Prostate gland (tissue), 2 donors: ENCODE results near the gene INSIG2. TPM values are rescaled to one million over a fixed set of nuclear protein-coding genes. Genes with fewer than 3 reads are reported as not detected.

ENCODE experiments used
- DNase-seq: peaks from one replicate; pipeline ENCODE4 v3.0.0-alpha.2; 2019; ENCODE audit warnings: low spot score
- H3K27ac ChIP-seq, 2 donors: fragments of 200-600 bp; sonication (generic); 2 replicates each; pipeline ENCODE4 v1.5.1; 2017 to 2019
- H3K27me3 ChIP-seq: fragments of 200-600 bp; sonication (generic); replicated peaks from 2 replicates; pipeline ENCODE4 v1.5.1; 2019; ENCODE audit not compliant: insufficient read depth
- H3K36me3 ChIP-seq, 2 donors: fragments of 200-600 bp; sonication (generic); 1 replicate in 1 of 2; 2 replicates in 1 of 2; pipeline versions ENCODE4 v1.5.1 to v1.8.1; 2017 to 2019
- H3K4me1 ChIP-seq: fragments of 200-600 bp; sonication (generic); replicated peaks from 2 replicates; pipeline ENCODE4 v1.5.1; 2019
- H3K4me3 ChIP-seq, 2 donors: fragments of 200-600 bp; sonication (generic); 2 replicates each; pipeline ENCODE4 v1.5.1; 2017 to 2019
- H3K9me3 ChIP-seq: fragments of 200-600 bp; sonication (generic); 2 replicates; pipeline ENCODE4 v1.5.1; 2017
- POLR2A ChIP-seq: fragments of 450-650 bp; IDR thresholded peaks from one replicate; pipeline ENCODE4 v1.6.1; 2016; ENCODE audit warnings: antibody characterized with exemption, mild to moderate bottlenecking
- POLR2AphosphoS5 ChIP-seq: sonication (generic); formaldehyde crosslinking; IDR thresholded peaks from one replicate; pipeline ENCODE4 v1.6.1; 2017; ENCODE audit warnings: antibody characterized with exemption
- WGBS: methylation state at CpG from one replicate; pipeline ENCODE4 v1.1.5; 2018; 5-methylcytosine and 5-hydroxymethylcytosine counted together
- intact Hi-C: fragments of 100-400 bp; cut with DNase I; formaldehyde crosslinking; loops from one replicate; pipeline ENCODE4 v1.14.2; 2022
- total RNA-seq, 2 donors: library from RNA; depleted of rRNA; stranded (reverse); fragments of >200 nt; gene quantifications; one replicate each; pipeline ENCODE4 v1.1.0, GENCODE V29; 2016
- TF ChIP-seq, protein P1 (sequence below), 4 experiments: fragments of 200-600 bp in 2 of 4; fragments of 450-650 bp in 2 of 4; sonication (generic) in 2 of 4; IDR thresholded peaks; 1 replicate in 3 of 4; 2 replicates in 1 of 4; pipeline ENCODE4 v1.5.1; 2016 to 2019; ENCODE audit warnings: antibody characterized with exemption in 4 of 4, mild to moderate bottlenecking in 2 of 4, moderate library complexity in 2 of 4

INSIG2 gene
- total RNA-seq, 2 donors from 2014 or later, result 12.6 to 15.7 TPM

DNA sequence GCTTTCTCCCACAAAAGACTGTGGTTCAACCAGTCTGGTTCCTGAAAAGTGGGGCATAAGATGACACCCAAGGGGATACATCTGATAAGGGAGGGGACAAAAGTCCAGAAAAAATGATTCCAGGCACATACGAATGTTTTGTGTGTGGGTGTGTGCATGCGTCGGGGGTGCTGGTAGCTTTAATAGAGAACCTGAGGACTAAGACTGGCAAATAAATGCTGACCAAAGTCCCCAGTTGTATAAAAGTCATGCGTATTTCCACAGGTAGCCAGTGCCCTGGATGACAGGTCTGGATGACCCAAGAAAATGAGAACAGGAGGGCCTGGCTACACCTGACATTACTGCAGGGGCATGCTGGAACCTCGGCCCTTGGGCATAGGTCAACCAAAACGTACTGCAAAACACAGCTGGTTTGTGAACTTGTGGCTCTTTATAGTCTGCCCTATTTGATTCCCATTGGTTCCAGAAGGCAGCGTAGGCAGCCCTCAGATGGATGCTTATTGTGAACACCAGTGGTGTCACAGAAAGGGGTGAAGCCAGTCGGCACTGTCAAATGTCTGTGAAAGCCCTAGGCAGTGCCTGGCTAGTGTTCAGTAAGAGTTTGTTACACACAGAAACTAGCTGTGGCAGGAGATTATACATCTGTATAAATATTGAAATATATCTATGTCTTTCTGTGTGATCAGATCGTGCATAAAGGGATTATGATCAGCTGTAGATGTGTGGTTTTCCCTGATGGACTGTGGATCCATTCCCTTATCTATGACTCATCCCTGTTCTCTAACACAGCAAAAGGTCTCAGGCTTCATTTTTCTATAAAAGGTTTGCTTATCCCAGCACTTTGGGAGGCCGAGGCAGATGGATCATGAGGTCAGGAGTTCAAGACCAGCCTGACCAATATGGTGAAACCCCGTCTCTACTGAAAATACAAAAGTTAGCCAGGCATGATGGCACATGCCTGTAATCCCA is 58.3 kb downstream of the INSIG2 start:
- no peak for TF ChIP-seq POLR2AphosphoS5
- TF ChIP-seq, protein P1, sequence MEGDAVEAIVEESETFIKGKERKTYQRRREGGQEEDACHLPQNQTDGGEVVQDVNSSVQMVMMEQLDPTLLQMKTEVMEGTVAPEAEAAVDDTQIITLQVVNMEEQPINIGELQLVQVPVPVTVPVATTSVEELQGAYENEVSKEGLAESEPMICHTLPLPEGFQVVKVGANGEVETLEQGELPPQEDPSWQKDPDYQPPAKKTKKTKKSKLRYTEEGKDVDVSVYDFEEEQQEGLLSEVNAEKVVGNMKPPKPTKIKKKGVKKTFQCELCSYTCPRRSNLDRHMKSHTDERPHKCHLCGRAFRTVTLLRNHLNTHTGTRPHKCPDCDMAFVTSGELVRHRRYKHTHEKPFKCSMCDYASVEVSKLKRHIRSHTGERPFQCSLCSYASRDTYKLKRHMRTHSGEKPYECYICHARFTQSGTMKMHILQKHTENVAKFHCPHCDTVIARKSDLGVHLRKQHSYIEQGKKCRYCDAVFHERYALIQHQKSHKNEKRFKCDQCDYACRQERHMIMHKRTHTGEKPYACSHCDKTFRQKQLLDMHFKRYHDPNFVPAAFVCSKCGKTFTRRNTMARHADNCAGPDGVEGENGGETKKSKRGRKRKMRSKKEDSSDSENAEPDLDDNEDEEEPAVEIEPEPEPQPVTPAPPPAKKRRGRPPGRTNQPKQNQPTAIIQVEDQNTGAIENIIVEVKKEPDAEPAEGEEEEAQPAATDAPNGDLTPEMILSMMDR (IDR thresholded peaks at IDR 0.05), result no peak
- TF ChIP-seq POLR2A, result no peak
- no peaks in the 10 kb centered on the region for H3K27me3 ChIP-seq
- no peaks in the 10 kb centered on the region for H3K36me3 ChIP-seq
- no peaks in the 10 kb centered on the region for H3K9me3 ChIP-seq
- H3K4me1 ChIP-seq, result no peaks in the 10 kb centered on the region
- intact Hi-C loops, result no loop called here
- DNase-seq, result no peak
- no peak overlapping the region for H3K27ac ChIP-seq
- 93% methylated on average over 11 of the region's 11 CpGs for WGBS
- no peak overlapping the region for H3K4me3 ChIP-seq

DNA sequence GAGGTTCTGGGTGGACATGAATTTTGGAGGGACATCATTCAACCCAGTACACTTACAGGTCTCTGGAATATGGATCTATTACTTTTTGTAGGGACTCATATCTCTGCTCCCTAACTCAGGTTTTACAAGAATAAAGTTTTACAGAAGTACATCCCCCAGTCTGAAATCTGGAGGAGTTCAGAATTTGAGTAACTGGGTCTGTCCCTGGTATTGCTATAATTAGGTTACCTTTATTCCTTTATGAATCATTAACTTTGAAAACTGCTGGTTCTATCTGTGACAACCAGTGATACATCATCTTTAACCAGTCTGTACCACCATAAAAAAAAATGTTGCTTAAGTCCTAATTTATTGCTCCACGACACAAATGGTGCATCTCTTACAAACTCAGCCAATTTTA is 59.9 kb downstream of the INSIG2 start:
- Histone ChIP-seq H3K4me1 (no peaks in the 10 kb centered on the region), H3K27me3 (no peaks in the 10 kb centered on the region), H3K9me3 (no peaks in the 10 kb centered on the region), H3K36me3 (no peaks in the 10 kb centered on the region), H3K27ac (no peak overlapping the region), H3K4me3 (no peak overlapping the region)
- intact Hi-C loops, result no loop called here
- WGBS, result 33% methylated on average over 1 of the region's 1 CpG
- no peak for DNase-seq
- TF ChIP-seq POLR2A, result no peak
- no peak for TF ChIP-seq POLR2AphosphoS5
- TF ChIP-seq, protein P1 (IDR thresholded peaks at IDR 0.05), result no peak

DNA sequence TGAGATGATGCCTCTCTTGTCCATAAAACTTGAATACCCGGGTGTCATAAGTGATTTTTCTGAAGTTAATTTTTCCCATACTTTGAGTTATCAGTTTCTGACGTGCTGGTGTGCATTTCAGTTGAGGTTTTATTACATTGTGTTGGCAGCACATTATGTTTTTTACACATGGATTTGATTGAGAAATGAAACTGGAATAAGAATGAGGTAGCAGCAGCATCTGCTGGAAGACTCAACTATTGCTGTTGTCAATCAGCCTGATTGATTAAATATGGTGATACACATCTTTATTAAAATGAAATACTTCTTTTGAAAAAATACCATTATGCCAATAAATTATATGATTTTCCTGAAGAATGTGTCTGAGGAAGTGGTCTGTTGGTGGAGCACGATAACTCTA is 60.5 kb downstream of the INSIG2 start:
- DNase-seq, result peak; percentile 18
- H3K9me3 ChIP-seq, result no peaks in the 10 kb centered on the region
- H3K36me3 ChIP-seq, result no peaks in the 10 kb centered on the region
- TF ChIP-seq POLR2A (no peak), POLR2AphosphoS5 (peak; percentile 59)
- TF ChIP-seq, protein P1 (IDR thresholded peaks at IDR 0.05), result peak in 3 of 4 experiments; percentile 49 to 71 (median 62)
- no peak overlapping the region for H3K4me3 ChIP-seq
- no peaks in the 10 kb centered on the region for H3K4me1 ChIP-seq
- 33% methylated on average over 3 of the region's 3 CpGs for WGBS
- intact Hi-C loops, result no loop called here
- no peaks in the 10 kb centered on the region for H3K27me3 ChIP-seq
- no peak overlapping the region for H3K27ac ChIP-seq

- no peaks in the 10 kb centered on the region for H3K4me1 ChIP-seq
- intact Hi-C loops, result no loop called here
- TF ChIP-seq POLR2AphosphoS5 (no peak), POLR2A (no peak)
- TF ChIP-seq, protein P1 (IDR thresholded peaks at IDR 0.05), result no peak
Observed at GRCh38 chr2:118150294-118150693, 62.0 kb downstream of the INSIG2 start.

GRCh38 chr2:118151831-118152230 is 63.6 kb downstream of the INSIG2 start:
- no peaks in the 10 kb centered on the region for H3K4me1 ChIP-seq
- no peak overlapping the region for H3K27ac ChIP-seq
- no peak for DNase-seq
- H3K36me3 ChIP-seq, result no peaks in the 10 kb centered on the region
- no peaks in the 10 kb centered on the region for H3K9me3 ChIP-seq
- TF ChIP-seq, protein P1 (IDR thresholded peaks at IDR 0.05), result no peak
- no peak for TF ChIP-seq POLR2A
- H3K4me3 ChIP-seq, result no peak overlapping the region
- WGBS, result 79% methylated on average over 1 of the region's 1 CpG
- no peaks in the 10 kb centered on the region for H3K27me3 ChIP-seq
- intact Hi-C loops, result no loop called here

More at GRCh38 chr2:118150294-118150693, 62.0 kb downstream of the INSIG2 start:
- Histone ChIP-seq H3K27me3 (no peaks in the 10 kb centered on the region), H3K36me3 (no peaks in the 10 kb centered on the region), H3K4me3 (no peak overlapping the region), H3K27ac (no peak overlapping the region), H3K9me3 (no peaks in the 10 kb centered on the region)
- no peak for DNase-seq
